ACC112 (cell line): Measurements from ENCODE around the gene SLC22A31.
A peak's percentile ranks its signal among the peaks of the same experiment; 100 is the strongest.
"Not testable (repeated sequence)": the region's sequence is repeated elsewhere in the genome, so short reads cannot be mapped to it uniquely, and the experiment has no call there.

ENCODE experiments used
- H2AFZ ChIP-seq: fragments of 200-600 bp; sonication (generic); one replicate; pipeline ENCODE4 v1.6.0; 2017; ENCODE audit warnings: antibody characterized with exemption, low read length; ENCODE audit not compliant: unreplicated experiment
- H3K27ac ChIP-seq: fragments of 200-600 bp; sonication (generic); 2 replicates; pipeline ENCODE4 v1.5.1; 2014; ENCODE audit warnings: low read depth, mild to moderate bottlenecking, antibody characterized with exemption, low read length, moderate library complexity
- H3K27me3 ChIP-seq: fragments of 200-600 bp; sonication (generic); 2 replicates; pipeline ENCODE4 v1.6.1; 2014; ENCODE audit warnings: mild to moderate bottlenecking, antibody characterized with exemption, low read length, moderate library complexity, mixed read lengths; ENCODE audit not compliant: insufficient read depth
- H3K36me3 ChIP-seq: fragments of 200-600 bp; sonication (generic); 2 replicates; pipeline ENCODE4 v1.6.1; 2016; ENCODE audit warnings: mild to moderate bottlenecking, antibody characterized with exemption, low read length, moderate library complexity, mixed read lengths; ENCODE audit not compliant: insufficient read depth
- H3K4me1 ChIP-seq: fragments of 200-600 bp; sonication (generic); one replicate; pipeline ENCODE4 v1.6.1; 2016; ENCODE audit warnings: low read length, mixed read lengths; ENCODE audit not compliant: insufficient read depth, unreplicated experiment, control insufficient read depth
- H3K4me3 ChIP-seq: fragments of 200-600 bp; sonication (generic); 2 replicates; pipeline ENCODE4 v1.5.1; 2014; ENCODE audit warnings: mild to moderate bottlenecking, low read depth, low read length
- H3K79me2 ChIP-seq: fragments of 200-600 bp; sonication (generic); one replicate; pipeline ENCODE4 v1.6.0; 2016; ENCODE audit warnings: low read length; ENCODE audit not compliant: control insufficient read depth, unreplicated experiment, insufficient read depth

The SLC22A31 gene

DNA sequence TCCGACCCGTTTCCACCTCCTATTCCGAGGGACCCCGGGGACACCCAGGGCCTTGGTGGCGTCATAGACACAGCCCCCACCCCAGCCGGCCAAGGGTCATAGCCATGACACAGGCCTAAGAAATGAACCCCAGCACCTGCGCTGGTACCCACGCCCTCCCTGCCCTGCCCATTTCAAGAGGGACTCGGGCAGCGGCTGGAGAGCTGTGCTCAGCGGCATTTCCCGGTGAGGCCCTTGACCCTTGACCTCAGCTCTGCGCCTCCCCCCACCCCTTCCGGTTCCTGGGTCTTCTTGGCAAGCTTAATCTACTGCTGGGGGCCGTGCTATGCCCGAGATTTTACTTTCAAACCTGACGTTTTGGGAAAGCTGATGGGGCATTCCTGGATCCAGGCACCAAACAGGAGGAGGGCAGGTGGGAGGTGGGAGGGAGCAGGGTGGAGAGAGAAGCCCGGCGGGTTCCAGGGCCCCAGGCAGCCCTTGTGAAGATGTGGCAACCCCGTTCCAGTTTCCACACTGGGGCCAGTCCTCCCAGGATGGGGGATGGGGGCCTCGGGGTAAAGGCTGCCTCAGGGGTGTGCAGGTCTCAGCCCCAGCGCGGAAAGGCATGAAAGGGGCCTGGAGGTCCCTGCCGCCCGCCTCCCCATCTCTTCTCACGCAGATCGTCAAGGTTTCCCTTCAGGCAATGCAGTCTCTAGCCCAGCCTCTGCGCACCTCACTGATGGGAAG, at the start of gene SLC22A31:
SLC22A31 (minus strand) TSS at position 414 of the 726 bp plus-strand sequence; CDS start at position 378, 36 bp downstream.
- H3K4me3 ChIP-seq: 0 out of 2 replicates have a peak within 1 kb of the TSS, but pooled peaks have one; percentile 45
- H3K27ac ChIP-seq: no peak within 1 kb of the TSS
- H3K4me1 ChIP-seq: no peaks in the 10 kb centered on the region
- H3K79me2 ChIP-seq: no peaks in the 10 kb centered on the region
- H2AFZ ChIP-seq: no peak within 1 kb of the TSS
- no peaks in the 10 kb centered on the region for H3K36me3 ChIP-seq
- H3K27me3 ChIP-seq: peaks cover 52% of the 10 kb centered on the region

DNA sequence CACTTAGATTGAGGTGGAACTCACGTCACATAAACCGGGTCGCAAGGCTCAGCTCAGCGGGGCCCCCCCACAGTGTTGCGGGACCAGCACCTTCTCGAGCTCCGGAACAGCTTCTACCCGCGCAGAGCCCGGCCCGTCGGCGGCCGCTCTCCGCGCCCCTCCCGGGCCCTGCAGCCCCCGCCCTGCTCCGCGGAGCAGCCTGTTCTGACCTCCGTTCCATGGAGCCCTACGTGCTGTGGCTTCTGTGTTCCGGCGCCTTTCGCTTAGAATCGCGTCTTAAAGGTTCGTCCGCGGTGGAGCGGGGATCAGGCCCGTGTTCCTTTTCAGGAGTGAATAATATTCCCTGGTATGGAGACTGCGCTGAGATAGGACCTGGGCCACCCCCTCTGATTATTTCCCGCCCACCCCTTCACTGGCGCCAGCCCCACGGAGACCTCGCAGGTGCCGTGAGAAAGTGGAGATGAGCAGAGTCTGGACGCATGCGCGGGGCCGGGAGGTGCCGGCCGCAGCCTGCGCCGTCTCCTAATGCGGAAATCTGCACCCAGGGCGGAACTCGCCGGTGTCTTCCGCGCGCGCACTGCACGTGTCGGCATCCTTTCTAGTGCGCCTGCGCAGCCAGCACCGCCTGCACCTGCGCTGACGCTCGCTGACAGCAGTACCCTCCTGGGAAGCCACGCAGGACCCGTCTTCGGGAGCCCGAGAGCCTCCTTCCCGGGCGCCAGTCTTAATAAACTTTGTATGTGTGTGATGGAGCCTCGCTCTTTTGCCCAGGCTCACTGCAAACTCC, 48.1 kb upstream of the SLC22A31 start:
- no peak overlapping the region for H3K27ac ChIP-seq
- H3K36me3 ChIP-seq: no peaks in the 10 kb centered on the region
- H3K4me3 ChIP-seq: peak overlapping the region; percentile 60
- no peaks in the 10 kb centered on the region for H3K4me1 ChIP-seq
- no peak overlapping the region for H2AFZ ChIP-seq
- no peaks in the 10 kb centered on the region for H3K27me3 ChIP-seq
- no peaks in the 10 kb centered on the region for H3K79me2 ChIP-seq

DNA sequence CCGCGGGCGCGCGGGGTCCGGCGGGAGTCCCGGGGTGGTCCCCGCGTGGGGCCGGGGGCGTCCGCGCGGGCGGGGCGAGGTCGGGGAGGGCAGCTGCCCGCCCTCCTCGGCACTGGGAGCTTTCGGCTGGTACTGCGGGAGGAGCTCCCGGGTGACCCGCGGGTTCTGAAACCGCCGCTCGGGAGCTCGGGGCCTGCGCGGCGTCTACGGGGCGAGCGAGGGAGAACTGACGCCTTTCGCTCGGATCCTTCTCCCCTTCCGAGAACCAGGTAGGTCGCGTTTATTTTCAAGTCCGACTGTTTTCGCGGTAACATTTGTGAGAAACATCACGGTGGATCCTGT, 47.4 kb upstream of the SLC22A31 start:
- not testable (repeated sequence) for H3K4me1 ChIP-seq, H2AFZ ChIP-seq, H3K27me3 ChIP-seq, H3K79me2 ChIP-seq, H3K27ac ChIP-seq, H3K36me3 ChIP-seq
- peak overlapping the region; percentile 60 for H3K4me3 ChIP-seq

DNA sequence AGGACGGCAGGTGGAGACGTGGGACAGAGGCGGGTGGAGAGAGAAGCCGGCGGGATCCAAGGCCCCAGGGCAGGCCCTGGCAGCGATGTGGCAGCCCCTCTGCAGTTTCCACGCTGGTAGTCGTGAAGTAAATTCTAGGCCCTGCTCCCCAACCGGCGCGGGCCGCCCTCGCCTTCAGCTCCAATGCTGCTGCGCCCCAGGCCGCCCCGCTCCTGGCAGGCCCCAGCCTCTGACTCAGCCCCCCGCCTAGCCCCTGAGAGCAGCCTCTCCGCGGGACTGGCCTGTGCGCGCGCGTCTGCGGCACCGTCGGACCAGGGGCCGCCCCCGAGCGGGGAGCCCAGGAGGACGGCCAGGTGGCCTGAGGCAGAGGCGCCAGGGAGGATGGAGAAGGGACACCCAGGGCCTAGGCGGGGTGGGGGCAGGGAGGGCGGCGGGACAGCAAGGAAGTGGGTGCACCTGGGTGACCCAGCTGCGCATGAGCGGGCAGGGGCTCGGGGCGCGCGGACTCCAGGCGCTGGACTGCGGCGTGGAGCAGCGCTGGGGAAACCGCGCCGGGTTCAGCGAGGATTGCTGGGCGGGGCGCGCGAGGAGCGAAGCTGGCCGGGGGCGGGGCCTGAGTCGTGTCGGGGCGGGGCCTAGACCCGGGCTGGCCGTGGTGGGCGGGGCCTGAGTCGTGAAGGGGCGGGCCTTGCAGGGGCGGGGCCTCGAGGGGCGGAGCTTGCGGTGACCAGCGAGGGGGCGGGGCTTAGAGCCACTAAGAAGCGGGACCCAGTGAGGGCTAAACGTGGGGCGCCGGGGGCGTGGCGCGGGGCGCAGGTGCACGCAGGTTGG, 46.8 kb upstream of the SLC22A31 start:
- Histone ChIP-seq H3K27me3 (no peaks in the 10 kb centered on the region), H3K79me2 (no peaks in the 10 kb centered on the region), H3K4me3 (peak overlapping the region; percentile 81), H2AFZ (peak overlapping the region; percentile 48), H3K36me3 (no peaks in the 10 kb centered on the region), H3K27ac (no peak overlapping the region), H3K4me1 (no peaks in the 10 kb centered on the region)

DNA sequence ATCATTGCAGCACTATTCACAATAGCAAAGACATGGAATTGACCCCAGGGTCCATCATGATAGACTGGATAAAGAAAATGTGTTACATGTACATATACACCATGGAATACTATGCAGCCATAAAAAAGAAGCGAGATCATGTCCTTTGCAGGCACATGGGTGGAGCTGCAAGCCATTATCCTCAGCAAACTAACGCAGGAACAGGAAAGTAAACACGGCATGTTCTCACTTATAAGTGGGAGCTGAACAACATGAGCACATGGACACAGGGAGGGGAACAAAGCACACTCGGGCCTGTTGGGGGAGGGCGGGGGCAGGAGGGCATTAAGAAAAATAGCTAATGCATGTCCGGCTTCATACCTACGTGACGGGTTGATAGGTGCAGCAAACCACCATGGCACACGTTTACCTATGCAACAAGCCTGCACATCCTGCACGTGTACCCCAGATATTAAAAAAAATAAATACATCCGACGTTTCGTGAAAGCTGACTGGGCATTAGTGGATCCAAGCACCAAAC, 46.1 kb upstream of the SLC22A31 start:
- Histone ChIP-seq H3K36me3 (no peaks in the 10 kb centered on the region), H3K27ac (no peak overlapping the region), H3K4me3 (peak overlapping the region; percentile 81), H3K27me3 (no peaks in the 10 kb centered on the region), H2AFZ (peak overlapping the region; percentile 48), H3K4me1 (no peaks in the 10 kb centered on the region), H3K79me2 (no peaks in the 10 kb centered on the region)

DNA sequence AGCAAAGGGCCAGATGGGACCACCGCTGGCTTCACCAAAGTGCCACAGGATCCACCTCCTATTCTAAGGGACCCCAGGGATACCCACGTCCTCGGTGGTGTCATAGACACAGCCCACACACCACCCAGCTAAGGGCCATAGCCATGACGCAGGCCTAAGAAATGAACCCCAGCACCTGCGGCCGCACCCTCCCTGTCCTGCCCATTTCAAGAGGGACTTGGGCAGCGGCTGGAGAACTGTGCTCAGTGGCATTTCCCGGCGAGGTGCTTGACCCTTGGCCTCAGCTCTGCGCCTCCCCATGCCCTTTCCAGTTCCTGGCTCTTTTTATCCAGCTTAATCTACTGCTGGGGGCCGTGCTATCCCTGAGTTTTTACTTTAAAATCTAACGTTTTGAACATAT, 44.4 kb upstream of the SLC22A31 start:
- Histone ChIP-seq H2AFZ (no peak overlapping the region), H3K4me1 (no peaks in the 10 kb centered on the region), H3K79me2 (no peaks in the 10 kb centered on the region), H3K4me3 (no peak overlapping the region), H3K27ac (no peak overlapping the region), H3K27me3 (no peaks in the 10 kb centered on the region), H3K36me3 (no peaks in the 10 kb centered on the region)

DNA sequence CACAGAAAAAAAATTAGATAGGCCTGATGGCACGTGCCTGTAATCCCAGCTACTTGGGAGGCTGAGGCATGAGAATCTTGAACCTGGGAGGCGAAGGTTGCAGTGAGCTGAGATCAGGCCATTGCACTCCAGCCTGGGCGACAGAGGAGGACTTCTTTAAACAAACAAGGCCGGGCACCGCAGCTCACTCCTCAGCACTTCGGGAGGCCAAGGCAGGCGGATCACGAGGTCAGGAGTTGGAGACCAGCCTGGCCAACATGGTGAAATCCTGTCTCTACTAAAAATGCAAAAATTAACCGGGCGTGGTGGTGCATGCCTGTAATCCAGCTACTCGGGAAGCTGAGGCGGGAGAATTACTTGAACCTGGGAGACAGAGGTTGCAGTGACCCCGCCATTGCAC, 43.9 kb upstream of the SLC22A31 start:
- H3K4me1 ChIP-seq, H3K4me3 ChIP-seq, H3K36me3 ChIP-seq, H3K27ac ChIP-seq, H2AFZ ChIP-seq, H3K27me3 ChIP-seq, H3K79me2 ChIP-seq: not testable (repeated sequence)

DNA sequence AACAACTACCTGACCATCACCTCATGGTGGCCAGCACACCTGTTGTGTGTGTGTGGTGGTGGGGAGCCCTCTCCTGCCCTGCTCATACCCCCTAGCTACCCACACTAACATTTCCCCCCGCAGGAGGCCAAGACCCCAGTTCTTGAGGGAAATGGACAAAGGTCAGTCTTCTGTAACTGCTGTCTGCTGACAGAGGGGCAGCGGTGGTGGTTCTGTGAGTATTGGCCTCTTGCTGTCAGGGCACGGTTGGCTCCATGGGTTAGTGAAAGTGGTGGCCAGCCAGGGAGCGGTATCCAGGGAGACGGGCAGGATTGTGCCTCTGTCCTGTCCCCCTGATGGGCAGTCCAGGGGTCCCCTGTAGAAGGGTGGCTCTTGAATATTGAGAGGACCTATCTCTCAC, 43.3 kb upstream of the SLC22A31 start:
- Histone ChIP-seq H3K4me1 (no peaks in the 10 kb centered on the region), H3K27ac (no peak overlapping the region), H3K4me3 (no peak overlapping the region), H3K27me3 (no peaks in the 10 kb centered on the region), H2AFZ (no peak overlapping the region), H3K36me3 (no peaks in the 10 kb centered on the region), H3K79me2 (no peaks in the 10 kb centered on the region)

DNA sequence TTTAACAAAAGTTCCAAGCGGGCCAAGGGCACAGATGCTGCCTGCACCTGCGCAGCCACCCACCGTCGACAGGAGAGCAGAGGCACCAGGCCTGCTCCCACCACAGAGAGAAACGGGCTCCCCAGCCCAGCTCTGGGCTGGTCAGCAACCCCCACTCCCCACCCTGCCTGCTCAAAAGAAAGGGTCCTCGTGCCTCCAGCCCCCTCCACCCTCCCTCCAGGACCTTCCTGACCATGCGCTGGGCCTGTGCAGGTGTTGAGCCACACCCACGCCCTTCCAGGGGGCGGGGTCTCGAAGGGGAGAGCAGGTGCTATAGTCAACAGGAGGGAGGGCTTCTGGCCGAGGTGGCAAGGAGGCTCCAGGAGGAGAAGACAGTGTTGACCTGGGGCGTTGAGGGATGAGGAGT, 42.5 kb upstream of the SLC22A31 start:
- no peaks in the 10 kb centered on the region for H3K27me3 ChIP-seq
- H3K79me2 ChIP-seq: no peaks in the 10 kb centered on the region
- no peak overlapping the region for H3K4me3 ChIP-seq
- H3K36me3 ChIP-seq: no peaks in the 10 kb centered on the region
- no peak overlapping the region for H3K27ac ChIP-seq
- no peak overlapping the region for H2AFZ ChIP-seq
- H3K4me1 ChIP-seq: no peaks in the 10 kb centered on the region

DNA sequence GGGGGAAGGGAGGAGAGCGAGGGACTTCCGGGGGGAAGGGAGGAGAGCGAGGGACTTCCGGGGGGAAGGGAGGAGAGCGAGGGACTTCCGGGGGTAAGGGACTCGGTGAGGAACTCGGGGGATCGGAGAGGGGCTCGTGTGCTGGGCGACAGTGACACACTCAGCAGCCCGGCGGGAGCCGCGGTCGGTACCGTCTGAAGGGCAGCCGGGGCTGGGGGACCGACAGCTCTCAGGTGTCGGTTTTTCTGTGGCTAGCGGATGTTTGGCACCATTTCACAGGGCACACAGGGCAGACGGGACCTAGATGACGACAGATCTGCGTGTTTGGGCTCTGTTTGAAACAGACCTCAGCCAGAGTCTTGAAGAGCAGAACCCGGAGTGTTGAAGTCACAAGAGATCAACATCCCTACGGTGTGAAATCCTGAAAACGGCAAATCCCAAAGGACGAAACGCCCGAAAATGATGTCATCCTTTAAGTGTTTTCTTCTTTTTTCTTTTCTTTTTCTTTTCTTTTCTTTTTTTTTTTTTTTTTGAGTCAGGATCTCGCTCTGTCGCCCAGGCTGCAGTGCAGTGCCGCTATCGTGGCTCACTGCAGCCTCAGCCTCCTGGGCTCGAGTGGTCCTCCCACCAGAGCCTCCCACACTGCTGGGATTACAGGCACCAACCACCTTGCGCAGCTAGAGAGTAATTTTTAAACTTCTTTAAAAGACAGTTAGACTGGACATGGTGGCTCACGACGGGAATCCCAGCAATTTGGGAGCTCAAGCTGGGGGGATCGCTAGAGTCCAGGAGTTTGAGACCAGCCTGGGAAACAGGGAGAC, 41.1 kb upstream of the SLC22A31 start:
- Histone ChIP-seq H3K27ac (peak overlapping the region; percentile 87), H3K36me3 (no peaks in the 10 kb centered on the region), H3K27me3 (no peaks in the 10 kb centered on the region), H2AFZ (no peak overlapping the region), H3K79me2 (no peaks in the 10 kb centered on the region), H3K4me3 (peak overlapping the region; percentile 81), H3K4me1 (no peaks in the 10 kb centered on the region)
